HEK293 (cell line): ENCODE results near the gene METAP1.

ENCODE experiments used
- HOXA7 ChIP-seq: sonication (generic); formaldehyde crosslinking; IDR thresholded peaks from 2 replicates; pipeline ENCODE4 v1.8.1; 2022; ENCODE audit warnings: missing genetic modification reagents, borderline replicate concordance
- KLF7 ChIP-seq: fragments of 450-650 bp; formaldehyde crosslinking; IDR thresholded peaks from 2 replicates; pipeline ENCODE4 v1.5.1; 2016; ENCODE audit warnings: missing biosample characterization, missing genetic modification characterization, borderline replicate concordance
- YY1 ChIP-seq: fragments of 450-650 bp; formaldehyde crosslinking; IDR thresholded peaks from 2 replicates; pipeline ENCODE4 v1.5.1; 2018; ENCODE audit warnings: missing biosample characterization, missing genetic modification characterization
- ZBTB17 ChIP-seq: fragments of 450-650 bp; formaldehyde crosslinking; IDR thresholded peaks from 2 replicates; pipeline ENCODE4 v1.5.1; 2016; ENCODE audit warnings: missing biosample characterization, missing genetic modification characterization
- ZNF24 ChIP-seq: fragments of 450-650 bp; formaldehyde crosslinking; IDR thresholded peaks from 2 replicates; pipeline ENCODE4 v1.5.1; 2016; ENCODE audit warnings: missing biosample characterization, missing genetic modification characterization
- ZNF670 ChIP-seq: fragments of 450-650 bp; formaldehyde crosslinking; IDR thresholded peaks from 2 replicates; pipeline ENCODE4 v1.5.1; 2016; ENCODE audit warnings: missing biosample characterization, missing genetic modification characterization, low read depth
- ZNF768 ChIP-seq: fragments of 450-650 bp; formaldehyde crosslinking; IDR thresholded peaks from 2 replicates; pipeline ENCODE4 v1.5.1; 2018; ENCODE audit warnings: missing biosample characterization, mild to moderate bottlenecking, missing genetic modification characterization
- ZNF830 ChIP-seq: fragments of 450-650 bp; IDR thresholded peaks from 2 replicates; pipeline ENCODE4 v1.5.0; 2018; ENCODE audit warnings: missing biosample characterization, missing genetic modification characterization, low read depth, mild to moderate bottlenecking, moderate library complexity
- TF ChIP-seq, protein P1 (sequence below): fragments of 450-650 bp; formaldehyde crosslinking; IDR thresholded peaks from 2 replicates; pipeline ENCODE4 v1.5.1; 2016; ENCODE audit warnings: missing biosample characterization, missing genetic modification characterization

DNA sequence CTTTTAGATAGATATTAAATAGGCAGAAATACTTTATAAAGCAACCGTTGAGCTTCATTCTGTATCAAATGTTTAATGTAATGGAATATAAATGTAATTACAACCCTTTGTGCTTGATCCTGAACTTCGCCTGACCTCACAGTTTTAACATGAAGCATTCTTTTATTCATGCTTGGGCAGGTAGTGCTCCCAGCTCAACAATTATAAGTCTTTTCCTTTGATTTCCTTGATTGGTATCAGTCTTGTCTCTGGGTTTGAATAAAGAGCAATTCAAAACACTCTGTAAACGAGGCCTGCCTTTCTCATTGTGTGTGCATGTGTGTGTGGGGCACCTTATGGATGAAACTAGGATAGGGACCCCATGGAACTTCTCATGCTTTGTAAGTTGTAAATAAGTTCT lies 6.8 kb downstream of the METAP1 start:
- TF ChIP-seq, protein P1, sequence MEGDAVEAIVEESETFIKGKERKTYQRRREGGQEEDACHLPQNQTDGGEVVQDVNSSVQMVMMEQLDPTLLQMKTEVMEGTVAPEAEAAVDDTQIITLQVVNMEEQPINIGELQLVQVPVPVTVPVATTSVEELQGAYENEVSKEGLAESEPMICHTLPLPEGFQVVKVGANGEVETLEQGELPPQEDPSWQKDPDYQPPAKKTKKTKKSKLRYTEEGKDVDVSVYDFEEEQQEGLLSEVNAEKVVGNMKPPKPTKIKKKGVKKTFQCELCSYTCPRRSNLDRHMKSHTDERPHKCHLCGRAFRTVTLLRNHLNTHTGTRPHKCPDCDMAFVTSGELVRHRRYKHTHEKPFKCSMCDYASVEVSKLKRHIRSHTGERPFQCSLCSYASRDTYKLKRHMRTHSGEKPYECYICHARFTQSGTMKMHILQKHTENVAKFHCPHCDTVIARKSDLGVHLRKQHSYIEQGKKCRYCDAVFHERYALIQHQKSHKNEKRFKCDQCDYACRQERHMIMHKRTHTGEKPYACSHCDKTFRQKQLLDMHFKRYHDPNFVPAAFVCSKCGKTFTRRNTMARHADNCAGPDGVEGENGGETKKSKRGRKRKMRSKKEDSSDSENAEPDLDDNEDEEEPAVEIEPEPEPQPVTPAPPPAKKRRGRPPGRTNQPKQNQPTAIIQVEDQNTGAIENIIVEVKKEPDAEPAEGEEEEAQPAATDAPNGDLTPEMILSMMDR (tag by site-specific recombination), result no peak
- TF ChIP-seq ZNF24 (tag by site-specific recombination) (no peak), ZNF768 (tag by site-specific recombination) (no peak), ZBTB17 (tag by site-specific recombination) (no peak), YY1 (no peak), KLF7 (tag by site-specific recombination) (no peak), HOXA7 (CRISPR knock-in tag) (no peak), ZNF670 (tag by site-specific recombination) (no peak), ZNF830 (tag by site-specific recombination) (no peak)
